Uterus (tissue), 4 donors: ENCODE results near the gene DIAPH3. TPM values are rescaled to one million over a fixed set of nuclear protein-coding genes. Genes with fewer than 3 reads are reported as not detected.

Experiments used
- DNase-seq, 2 donors: peaks; one replicate each; pipeline ENCODE4 v3.0.0-alpha.2; 2019 to 2020
- H3K27ac ChIP-seq, 2 donors: fragments of 200-600 bp; sonication (generic); 1 replicate in 1 of 2; 2 replicates in 1 of 2; pipeline ENCODE4 v1.5.1; 2016 to 2018
- H3K27me3 ChIP-seq, 2 donors: fragments of 200-600 bp; sonication (generic); one replicate each; pipeline ENCODE4 v1.5.1; 2018 to 2019; ENCODE audit warnings: control low read depth in 1 of 2
- H3K36me3 ChIP-seq, 2 donors: fragments of 200-600 bp; sonication (generic); one replicate each; pipeline ENCODE4 v1.5.1; 2019; ENCODE audit warnings: control low read depth in 1 of 2
- H3K4me1 ChIP-seq, 2 donors: fragments of 200-600 bp; sonication (generic); one replicate each; pipeline ENCODE4 v1.5.1; 2018 to 2019; ENCODE audit warnings: control low read depth in 1 of 2
- H3K4me3 ChIP-seq, 2 donors: fragments of 200-600 bp; sonication (generic); 1 replicate in 1 of 2; 2 replicates in 1 of 2; pipeline ENCODE4 v1.5.1; 2018 to 2019; ENCODE audit warnings: mild to moderate bottlenecking in 1 of 2
- H3K9me3 ChIP-seq, 2 donors: fragments of 200-600 bp; sonication (generic); one replicate each; pipeline ENCODE4 v1.5.1; 2019; ENCODE audit warnings: control low read depth in 1 of 2
- CTCF ChIP-seq, 4 experiments: fragments of 200-600 bp in 2 of 4; fragments of 450-650 bp in 2 of 4; sonication (generic) in 2 of 4; IDR thresholded peaks; one replicate each; pipeline ENCODE4 v1.5.1; 2016 to 2019; ENCODE audit warnings: antibody characterized with exemption in 4 of 4, mild to moderate bottlenecking in 2 of 4, moderate library complexity in 1 of 4
- POLR2A ChIP-seq, 2 donors: fragments of 450-650 bp; IDR thresholded peaks; one replicate each; pipeline ENCODE4 v1.6.1; 2016; ENCODE audit warnings: antibody characterized with exemption in 2 of 2, mild to moderate bottlenecking in 1 of 2, moderate library complexity in 1 of 2
- intact Hi-C: fragments of 100-400 bp; cut with DNase I; formaldehyde crosslinking; loops from one replicate; pipeline ENCODE4 v1.15.1; 2023; ENCODE audit warnings: low total_unique reads
- total RNA-seq, 4 donors: library from RNA; depleted of rRNA in 3 of 4; stranded (reverse); fragments of >200 nt in 3 of 4; gene quantifications; one replicate each; pipeline versions ENCODE4 v1.1.0 to v1.2.4, GENCODE V29; 2014 to 2023
- donor health status: DM: yes; HTN: yes; CAD: no.

DIAPH3 gene
- total RNA-seq, 4 donors from 2014 or later, result 11.4 TPM; not detected in 3

DNA sequence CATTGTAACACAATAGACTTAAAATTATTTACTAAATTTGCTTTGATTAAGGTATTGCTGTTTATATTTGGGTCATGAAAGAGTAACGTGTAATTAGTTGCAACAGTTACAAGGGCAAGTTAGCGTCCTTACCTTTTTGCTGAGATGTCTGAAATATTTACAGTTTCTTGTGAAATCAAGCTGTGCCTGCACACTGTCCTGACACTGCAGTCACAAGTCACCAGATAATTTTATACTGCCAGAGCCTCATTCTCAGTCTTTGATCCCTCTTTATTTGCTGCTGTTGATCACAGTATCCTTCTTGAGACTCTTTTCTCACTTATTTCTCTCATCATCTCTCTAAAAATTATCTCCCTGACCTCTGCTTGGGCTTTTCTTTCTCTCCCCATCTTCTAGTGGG is 8.4 kb upstream of the DIAPH3 start:
- no peak for TF ChIP-seq CTCF (IDR thresholded peaks at IDR 0.05)
- TF ChIP-seq POLR2A (IDR thresholded peaks at IDR 0.05), result no peak
- peaks cover 0 to 4% of the 10 kb centered on the region in 2 donors for H3K27me3 ChIP-seq
- no peak for DNase-seq
- no peak overlapping the region for H3K4me3 ChIP-seq
- H3K36me3 ChIP-seq, result no peaks in the 10 kb centered on the region
- H3K9me3 ChIP-seq, result no peaks in the 10 kb centered on the region
- H3K4me1 ChIP-seq, result no peaks in the 10 kb centered on the region
- H3K27ac ChIP-seq, result no peak overlapping the region
- intact Hi-C loops, result no loop called here

GRCh38 chr13:60170414-60170813 is 6.7 kb upstream of the DIAPH3 start:
- Histone ChIP-seq H3K36me3 (no peaks in the 10 kb centered on the region), H3K4me1 (no peaks in the 10 kb centered on the region), H3K4me3 (no peak overlapping the region), H3K9me3 (no peaks in the 10 kb centered on the region), H3K27ac (no peak overlapping the region), H3K27me3 (peaks cover 0 to 4% of the 10 kb centered on the region in 2 donors)
- DNase-seq, result no peak
- no peak for TF ChIP-seq POLR2A (IDR thresholded peaks at IDR 0.05)
- TF ChIP-seq CTCF (IDR thresholded peaks at IDR 0.05), result no peak
- intact Hi-C loops, result no loop called here

GRCh38 chr13:60169239-60170031 is 5.7 kb upstream of the DIAPH3 start:
- Histone ChIP-seq H3K9me3 (no peaks in the 10 kb centered on the region), H3K4me3 (no peak overlapping the region), H3K27ac (no peak overlapping the region), H3K4me1 (no peaks in the 10 kb centered on the region), H3K36me3 (no peaks in the 10 kb centered on the region), H3K27me3 (peaks cover 0 to 4% of the 10 kb centered on the region in 2 donors)
- intact Hi-C loops, result no loop called here
- TF ChIP-seq POLR2A (IDR thresholded peaks at IDR 0.05) (no peak), CTCF (IDR thresholded peaks at IDR 0.05) (no peak)
- DNase-seq, result no peak

GRCh38 chr13:60167121-60167520 is 3.4 kb upstream of the DIAPH3 start:
- Histone ChIP-seq H3K27ac (no peak overlapping the region), H3K27me3 (peaks cover 0 to 4% of the 10 kb centered on the region in 2 donors), H3K4me1 (no peaks in the 10 kb centered on the region), H3K36me3 (no peaks in the 10 kb centered on the region), H3K9me3 (no peaks in the 10 kb centered on the region), H3K4me3 (no peak overlapping the region)
- DNase-seq, result no peak
- TF ChIP-seq POLR2A (IDR thresholded peaks at IDR 0.05) (no peak), CTCF (IDR thresholded peaks at IDR 0.05) (no peak)
- intact Hi-C loops, result no loop called here

DNA sequence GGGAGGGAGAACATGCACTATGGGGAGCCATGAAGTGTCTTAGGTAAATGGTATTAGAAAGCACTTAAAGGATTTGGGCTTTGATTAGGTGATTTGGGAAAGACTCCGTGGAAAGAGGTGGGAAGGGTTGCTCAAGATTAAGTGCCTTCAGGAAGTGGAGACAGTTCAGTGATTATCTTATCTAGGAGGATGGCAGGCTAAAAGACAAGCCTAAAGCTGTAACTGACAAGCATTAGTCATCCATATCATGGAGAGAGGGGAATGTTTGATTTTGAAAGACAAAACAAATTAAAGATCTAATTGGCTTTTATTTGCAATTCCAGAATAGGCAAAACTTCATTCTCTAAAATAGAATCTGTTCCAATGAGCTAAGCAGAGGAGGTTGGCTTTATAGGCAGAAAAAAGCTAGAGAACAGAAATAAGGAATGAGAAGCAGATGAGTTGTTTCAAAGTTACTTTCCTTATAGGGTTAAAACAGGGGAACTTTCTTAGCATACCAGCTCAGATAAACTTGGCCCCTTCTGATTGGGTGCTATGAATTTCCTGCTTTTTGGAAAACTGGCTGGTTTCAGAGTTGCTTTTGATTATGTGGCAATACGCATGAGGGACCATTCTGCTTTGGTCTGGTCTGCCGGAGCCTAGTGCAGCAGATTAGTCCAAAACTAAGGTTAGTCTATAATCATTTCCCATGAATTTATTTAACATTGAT is 1.8 kb upstream of the DIAPH3 start:
- H3K4me1 ChIP-seq, result no peaks in the 10 kb centered on the region
- no peaks in the 10 kb centered on the region for H3K36me3 ChIP-seq
- no peak for DNase-seq
- TF ChIP-seq POLR2A (IDR thresholded peaks at IDR 0.05), result no peak
- no peak for TF ChIP-seq CTCF (IDR thresholded peaks at IDR 0.05)
- intact Hi-C loops, result no loop called here
- H3K27ac ChIP-seq, result no peak overlapping the region
- H3K9me3 ChIP-seq, result no peaks in the 10 kb centered on the region
- H3K4me3 ChIP-seq, result no peak overlapping the region
- no peaks in the 10 kb centered on the region for H3K27me3 ChIP-seq
